GM12874 (cell line): ENCODE data around the gene ZDHHC24.

Experiments used
- CTCF ChIP-seq: IDR thresholded peaks from 2 replicates; pipeline ENCODE4 v1.5.1; 2011; ENCODE audit warnings: low read depth, mild to moderate bottlenecking, control low read depth, low read length, moderate library complexity; ENCODE audit not compliant: insufficient read depth

The ZDHHC24 gene

GRCh38 chr11:66562907-66563583 is 17.2 kb upstream of the ZDHHC24 start:
- no peak for TF ChIP-seq CTCF

GRCh38 chr11:66562275-66562674 is 16.4 kb upstream of the ZDHHC24 start:
- TF ChIP-seq CTCF: no peak

GRCh38 chr11:66561975-66562248 is 16.1 kb upstream of the ZDHHC24 start:
- no peak for TF ChIP-seq CTCF

- no peak for TF ChIP-seq CTCF
Observed at GRCh38 chr11:66561178-66561974, 15.5 kb upstream of the ZDHHC24 start.

- TF ChIP-seq CTCF: no peak
Observed at GRCh38 chr11:66559866-66560676, 14.2 kb upstream of the ZDHHC24 start.

GRCh38 chr11:66559142-66559865 is 13.5 kb upstream of the ZDHHC24 start:
- TF ChIP-seq CTCF: no peak
